Stimulated activated CD8-positive, alpha-beta memory T cell treated with anti-CD3 and anti-CD28 coated beads, Interleukin-15, amount 100 ng/mL, for 1 hour (primary cell): ENCODE measurements around the gene COX5A.
A peak's percentile ranks its signal among the peaks of the same experiment; 100 is the strongest.

ENCODE experiments used
- DNase-seq: peaks from one replicate; pipeline ENCODE4 v3.0.0-alpha.2; 2020; ENCODE audit warnings: low read depth

Gene COX5A

DNA sequence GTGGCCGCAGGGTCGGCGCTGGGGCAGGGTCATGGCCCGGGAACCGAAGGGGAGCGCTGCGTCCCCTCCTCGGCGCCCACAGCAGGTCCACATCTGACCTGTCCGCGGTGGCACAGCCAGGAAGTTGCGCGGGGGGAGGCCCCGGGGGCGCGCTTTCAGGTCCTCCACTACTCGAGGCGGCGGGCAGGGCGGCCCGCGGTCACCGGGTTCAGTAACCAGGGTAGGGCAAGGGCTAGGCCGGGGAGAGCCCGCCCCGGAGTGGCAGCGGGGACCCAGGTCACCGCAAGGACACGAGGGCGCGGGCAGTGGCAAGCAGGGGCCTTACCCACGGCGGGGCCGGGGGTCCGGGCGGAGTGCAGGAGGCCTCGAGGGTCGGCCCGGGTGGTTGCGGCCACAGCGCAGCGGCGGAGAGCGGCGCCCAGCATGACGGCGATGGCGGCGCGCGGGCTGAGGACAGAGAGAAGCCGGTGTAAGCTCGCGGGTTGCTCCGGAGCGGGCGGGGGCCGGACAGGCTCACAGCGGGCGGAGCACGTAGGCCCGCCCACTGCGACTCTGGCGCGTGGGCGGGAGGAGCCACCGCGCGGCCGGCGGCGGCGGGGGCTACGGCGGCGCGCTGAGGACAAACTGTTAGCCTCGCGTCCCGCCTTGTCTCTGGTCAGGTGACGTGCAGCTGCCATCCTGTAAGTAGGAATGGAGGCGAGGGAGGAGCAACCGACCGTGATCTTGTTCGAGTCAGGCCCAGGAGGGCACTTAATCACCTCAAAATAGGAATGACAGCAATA, at the start of gene COX5A:
TSS of gene COX5A (minus strand) at position 484 of the 782 bp plus-strand sequence. CDS start at position 425, 59 bp downstream.
- peak; percentile 74 for DNase-seq

GRCh38 chr15:74983725-74984231, 45.9 kb upstream of the COX5A start:
- no peak for DNase-seq

GRCh38 chr15:74982183-74982582, 44.3 kb upstream of the COX5A start:
- no peak for DNase-seq

- DNase-seq, result peak; percentile 25
Measured at GRCh38 chr15:74978503-74978902, 40.6 kb upstream of the COX5A start.

GRCh38 chr15:74978077-74978476, 40.2 kb upstream of the COX5A start:
- DNase-seq, result no peak

- DNase-seq, result no peak
Measured at GRCh38 chr15:74977599-74977998, 39.7 kb upstream of the COX5A start.

DNA sequence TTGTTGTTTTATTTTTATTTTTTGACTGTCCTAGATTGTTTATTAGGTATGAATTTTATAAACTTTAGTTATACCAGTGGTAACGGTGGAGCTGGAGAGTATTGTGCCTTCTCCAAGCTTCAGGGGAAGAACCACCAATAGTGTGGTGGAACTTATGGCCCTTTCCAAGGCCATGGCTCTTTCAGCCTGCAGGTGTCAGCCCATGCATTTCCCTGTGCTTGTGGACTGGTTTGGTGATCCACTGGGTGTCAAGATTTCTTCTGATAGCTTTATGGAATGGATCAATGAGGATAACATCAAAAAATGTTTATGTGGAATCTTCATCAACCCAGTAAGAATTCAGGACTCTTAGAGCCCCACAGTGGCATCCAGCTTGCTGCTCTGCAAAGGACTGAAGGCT, 38.3 kb upstream of the COX5A start:
- DNase-seq, result no peak

GRCh38 chr15:74967670-74968069, 29.8 kb upstream of the COX5A start:
- DNase-seq, result no peak

GRCh38 chr15:74964794-74965193, 26.9 kb upstream of the COX5A start:
- no peak for DNase-seq

DNA sequence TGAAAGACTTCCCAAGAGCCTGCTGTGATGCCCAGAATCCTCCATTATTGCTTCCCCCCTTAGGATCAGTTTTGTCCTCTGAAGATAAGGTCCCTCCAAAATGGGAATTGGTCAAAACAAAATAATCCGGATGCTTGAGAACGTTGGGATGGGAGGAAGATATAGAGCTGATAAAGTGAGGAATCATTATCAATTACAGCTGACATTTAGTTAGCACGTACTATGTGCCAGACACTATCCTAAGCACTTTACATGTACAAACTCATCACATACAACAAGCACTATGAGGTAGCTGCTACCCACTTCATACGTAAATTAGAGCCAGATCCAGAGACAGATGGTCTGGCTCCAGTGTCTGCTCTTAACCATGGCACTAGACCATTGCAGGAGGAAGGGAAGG, 25.3 kb upstream of the COX5A start:
- no peak for DNase-seq

- no peak for DNase-seq
Measured at GRCh38 chr15:74962671-74963070, 24.8 kb upstream of the COX5A start.

- DNase-seq, result no peak
Measured at GRCh38 chr15:74962219-74962618, 24.3 kb upstream of the COX5A start.

DNA sequence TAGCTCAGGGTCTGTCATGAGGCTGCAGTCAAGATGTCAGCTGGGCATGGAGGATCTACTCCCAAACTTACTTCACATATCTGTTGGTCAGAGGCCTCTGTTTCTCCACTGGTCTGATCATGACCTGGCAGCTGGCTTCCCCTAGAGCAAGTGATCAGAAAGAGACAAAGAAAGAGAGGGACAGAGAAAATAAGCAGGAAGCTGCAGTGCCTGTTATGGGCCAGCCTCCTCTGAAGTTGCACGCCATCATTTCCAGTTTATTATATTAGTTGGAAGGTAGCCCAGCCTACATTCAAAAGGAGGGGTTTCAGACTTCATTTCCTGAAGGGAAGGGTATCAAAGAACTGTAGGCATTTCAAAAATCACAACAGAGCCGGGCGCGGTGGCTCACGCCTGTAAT, 23.7 kb upstream of the COX5A start:
- DNase-seq, result no peak

DNA sequence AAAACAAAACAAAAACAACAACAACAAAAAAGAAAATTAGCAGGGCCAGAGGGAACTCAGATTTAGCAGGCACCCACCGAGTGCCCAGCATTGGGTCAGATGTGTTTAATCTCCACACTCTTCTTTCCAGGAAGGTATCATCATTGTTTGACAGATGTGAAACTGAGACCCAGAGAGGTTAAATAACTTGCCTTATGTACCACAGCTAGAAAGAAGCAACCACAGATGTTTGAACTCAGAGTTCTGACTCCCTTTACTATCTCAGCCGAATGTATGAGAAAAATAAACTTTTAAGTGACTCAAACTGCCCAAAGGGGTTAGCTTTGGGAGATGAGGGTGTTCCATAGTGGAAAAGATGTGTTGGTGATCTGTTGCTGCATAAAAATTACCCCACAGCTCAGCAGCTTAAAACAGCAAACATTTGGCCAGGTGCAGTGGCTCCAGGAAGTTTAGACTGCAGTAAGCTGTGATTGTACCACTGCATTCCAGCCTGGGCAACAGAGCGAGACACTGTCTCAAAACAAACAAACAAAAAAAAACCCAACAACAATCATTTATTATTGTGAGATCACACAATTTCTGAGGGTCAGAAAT, 23.2 kb upstream of the COX5A start:
- DNase-seq, result no peak

GRCh38 chr15:74960286-74960685, 22.4 kb upstream of the COX5A start:
- DNase-seq, result no peak

- DNase-seq, result no peak
Measured at GRCh38 chr15:74959586-74959939, 21.7 kb upstream of the COX5A start.

DNA sequence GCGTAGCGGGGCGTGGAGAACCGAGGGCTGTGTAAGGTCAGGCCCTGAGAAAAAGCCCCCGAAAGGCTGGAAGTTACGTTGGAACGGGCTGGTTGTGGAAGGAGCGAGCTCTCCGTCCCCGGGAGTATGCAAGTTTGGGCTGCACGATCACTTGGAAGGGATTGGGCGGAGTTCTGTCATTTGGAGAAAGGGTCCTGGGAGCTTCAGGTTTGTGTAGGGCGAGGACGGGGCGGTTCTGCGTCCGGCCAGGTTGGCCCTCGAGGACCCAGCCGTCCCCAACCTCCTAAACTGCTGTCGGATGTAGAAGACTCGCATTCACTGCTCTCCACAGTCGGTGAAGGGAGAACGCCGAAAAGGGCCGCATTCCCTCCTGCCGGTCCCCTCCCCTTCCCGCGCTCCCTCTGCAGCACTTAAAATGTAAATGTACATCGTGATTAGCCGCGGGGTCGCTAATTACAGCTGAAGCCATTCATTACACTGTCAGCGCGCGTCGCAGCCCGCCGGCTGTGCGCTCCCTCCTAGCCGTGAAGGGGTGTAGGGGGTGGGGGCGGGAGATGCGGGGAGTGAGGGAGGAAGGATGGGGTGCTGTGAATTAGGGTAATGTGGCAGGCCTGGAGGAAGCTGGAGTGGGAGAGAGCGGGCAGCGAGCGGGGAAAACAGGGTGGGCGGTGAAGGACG, 21.2 kb upstream of the COX5A start:
- no peak for DNase-seq

- DNase-seq, result no peak
Measured at GRCh38 chr15:74958320-74958907, 20.5 kb upstream of the COX5A start.

- no peak for DNase-seq
Measured at GRCh38 chr15:74957476-74958035, 19.7 kb upstream of the COX5A start.

DNA sequence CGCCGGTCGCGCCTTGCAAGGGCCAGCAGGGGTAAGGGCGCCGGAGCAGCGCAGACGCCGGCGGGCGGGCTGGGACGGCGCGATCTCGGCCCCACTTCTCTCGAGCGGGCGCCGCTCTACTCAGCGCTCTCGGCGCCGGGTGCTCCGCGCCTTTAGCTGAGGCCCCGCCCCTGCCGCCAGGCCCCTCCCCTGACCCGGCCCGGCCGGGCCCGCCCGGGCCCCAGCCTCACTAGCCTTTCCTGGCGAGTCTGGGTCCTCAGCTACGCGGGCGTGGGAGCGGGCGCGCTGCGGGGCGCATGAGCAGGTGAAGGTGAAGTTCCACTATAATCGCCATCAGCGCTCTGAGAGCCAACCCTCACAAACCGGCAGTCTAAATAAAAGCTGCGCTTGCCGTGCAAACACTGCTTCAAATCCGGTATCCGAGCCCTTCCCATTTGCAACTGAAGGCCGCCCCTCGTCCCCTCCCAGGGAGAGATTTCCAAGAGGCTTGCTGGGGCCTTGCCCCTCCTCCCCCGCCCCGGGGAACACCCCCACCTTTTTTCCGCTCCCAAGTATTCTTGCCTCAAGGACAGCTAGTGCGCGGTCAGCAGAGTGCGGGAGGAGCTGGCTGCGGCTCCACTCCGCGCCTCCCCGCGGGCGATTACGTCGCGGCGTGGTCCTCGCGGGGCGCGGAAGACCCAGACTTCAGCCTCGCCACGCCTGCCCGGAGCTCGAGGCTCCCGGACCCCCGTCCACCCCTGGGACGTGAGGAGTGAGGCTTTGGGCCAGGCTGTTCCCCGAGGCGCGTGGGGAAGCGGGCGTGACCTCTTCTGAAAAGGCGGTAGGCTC, 19.0 kb upstream of the COX5A start, which contains the start of gene RPP25:
TSS of gene RPP25 (minus strand) at position 125 of the 828 bp plus-strand sequence. CDS start 189 bp downstream, outside the sequence.
- DNase-seq, result peak; percentile 35
